HepG2 (cell line): ENCODE data around the gene DNAJC4. TPM values are rescaled to one million over a fixed set of nuclear protein-coding genes. Genes with fewer than 3 reads are reported as not detected.

Source experiments
- DBP ChIP-seq: sonication (generic); formaldehyde crosslinking; IDR thresholded peaks from 2 replicates; pipeline ENCODE4 v1.4.0; 2020; ENCODE audit warnings: missing genetic modification reagents; ENCODE audit errors: not compliant biosample characterization
- ESRRA ChIP-seq: sonication (generic); formaldehyde crosslinking; IDR thresholded peaks from 2 replicates; pipeline ENCODE4 v1.5.1; 2020; ENCODE audit warnings: mild to moderate bottlenecking, low read depth, missing genetic modification reagents
- EZH2 ChIP-seq: conservative IDR thresholded peaks from 2 replicates; pipeline ENCODE4 v1.6.1; 2012; ENCODE audit warnings: mild to moderate bottlenecking, low read depth, low read length, moderate library complexity
- GATAD1 ChIP-seq: IDR thresholded peaks from 2 replicates; pipeline ENCODE4 v1.6.1; 2016; ENCODE audit warnings: missing genetic modification reagents, missing compliant biosample characterization
- GLMP ChIP-seq: sonication (generic); formaldehyde crosslinking; IDR thresholded peaks from 2 replicates; pipeline ENCODE4 v1.9.0; 2021; ENCODE audit warnings: missing genetic modification reagents, mild to moderate bottlenecking, borderline replicate concordance
- HNRNPUL1 ChIP-seq: fragments of 200-400 bp; formaldehyde crosslinking; IDR thresholded peaks from 2 replicates; pipeline ENCODE4 v1.6.1; 2017; ENCODE audit warnings: low read depth, mild to moderate bottlenecking, low read length, moderate library complexity
- NFKBIZ ChIP-seq: IDR thresholded peaks from 2 replicates; pipeline ENCODE4 v1.6.1; 2018; ENCODE audit warnings: missing genetic modification reagents, missing compliant biosample characterization
- NR2F6 ChIP-seq, 2 experiments: IDR thresholded peaks; 2 replicates each; pipeline ENCODE4 v1.6.1; 2016; ENCODE audit warnings: antibody characterized with exemption in 1 of 2, mild to moderate bottlenecking in 1 of 2
- RBFOX2 ChIP-seq: fragments of 200-400 bp; formaldehyde crosslinking; IDR thresholded peaks from 2 replicates; pipeline ENCODE4 v1.6.1; 2017; ENCODE audit warnings: low read depth, mild to moderate bottlenecking, low read length
- SMC3 ChIP-seq: IDR thresholded peaks from 2 replicates; pipeline ENCODE4 v1.6.1; 2011; ENCODE audit warnings: low read length, improper control_type of control experiment
- SRSF1 ChIP-seq: fragments of 200-400 bp; formaldehyde crosslinking; optimal IDR thresholded peaks from 2 replicates; pipeline ENCODE3; 2017; ENCODE audit warnings: mild to moderate bottlenecking, low read depth, low read length, moderate library complexity
- TRAFD1 ChIP-seq: sonication (generic); formaldehyde crosslinking; IDR thresholded peaks from 2 replicates; pipeline ENCODE4 v1.5.1; 2020; ENCODE audit warnings: missing genetic modification reagents, mild to moderate bottlenecking, borderline replicate concordance
- UBTF ChIP-seq: sonication (generic); formaldehyde crosslinking; IDR thresholded peaks from 2 replicates; pipeline ENCODE4 v1.4.0; 2020; ENCODE audit warnings: mild to moderate bottlenecking, missing genetic modification reagents
- ZBTB43 ChIP-seq: sonication (generic); formaldehyde crosslinking; conservative IDR thresholded peaks from 2 replicates; pipeline ENCODE4 v1.4.0; 2020; ENCODE audit warnings: missing genetic modification reagents
- ZBTB46 ChIP-seq: sonication (generic); formaldehyde crosslinking; IDR thresholded peaks from 2 replicates; pipeline ENCODE4 v1.4.0; 2020; ENCODE audit warnings: mild to moderate bottlenecking, missing genetic modification reagents, borderline replicate concordance
- ZNF143 ChIP-seq: sonication (generic); formaldehyde crosslinking; IDR thresholded peaks from 2 replicates; pipeline ENCODE4 v1.4.0; 2020; ENCODE audit warnings: missing genetic modification reagents
- ZNF441 ChIP-seq: sonication (generic); formaldehyde crosslinking; IDR thresholded peaks from 2 replicates; pipeline ENCODE4 v1.7.0; 2021; ENCODE audit warnings: missing genetic modification reagents, borderline replicate concordance
- ZNF720 ChIP-seq: sonication (generic); formaldehyde crosslinking; IDR thresholded peaks from 2 replicates; pipeline ENCODE4 v1.4.0; 2020; ENCODE audit warnings: missing genetic modification reagents
- polyA plus RNA-seq, 8 experiments: library from polyadenylated mRNA; depleted of rRNA in 3 of 8; stranded (reverse) in 7 of 8; unstranded in 1 of 8; fragments of >200 nt; fragmentation: Illumina TruSeq in 4 of 8; extraction: Trizol in 4 of 8; gene quantifications; 2 replicates each; pipeline versions ENCODE4 v1.2.1 to v1.2.3, GENCODE V29; 2011 to 2016; ENCODE audit warnings: low read depth in 4 of 8, missing spikeins in 1 of 8, mixed read lengths in 1 of 8; ENCODE audit not compliant: insufficient read depth in 1 of 8
- total RNA-seq, 5 experiments: library from RNA; depleted of rRNA; stranded (reverse); fragments of >200 nt; fragmentation: Illumina TruSeq; extraction: Trizol; gene quantifications; 2 replicates each; pipeline ENCODE4 v1.2.3, GENCODE V29; 2016; ENCODE audit warnings: low read depth in 1 of 5

The DNAJC4 gene
- total and polyA plus RNA-seq, 2 of the 13 experiments (the other 11 are each of a cell fraction or from before 2014, with no cell fraction given) = 10.3 to 60.8 TPM

GRCh38 chr11:64269540-64270220, 39.3 kb downstream of the DNAJC4 start (continued):
- TF ChIP-seq ZBTB46 = no peak
- TF ChIP-seq ZNF143 = peak; percentile 90
- TF ChIP-seq NR2F6 (IDR thresholded peaks at IDR 0.05) = peak; percentile 52
- TF ChIP-seq NR2F6 (CRISPR knock-in tag; IDR thresholded peaks at IDR 0.05) = peak; percentile 83
- TF ChIP-seq EZH2 = no peak
- TF ChIP-seq ZBTB43 (CRISPR knock-in tag) = peak; percentile 98
- no peak for TF ChIP-seq ZNF441 (CRISPR knock-in tag)
- no peak; the same call in 1 of the 2 replicates for TF ChIP-seq NFKBIZ
- TF ChIP-seq SMC3 = no peak
- TF ChIP-seq DBP = no peak
- no peak; the same call in 1 of the 2 replicates for TF ChIP-seq TRAFD1 (CRISPR knock-in tag)
- peak; percentile 83 for TF ChIP-seq RBFOX2
- peak; percentile 69 for TF ChIP-seq UBTF
- no peak for TF ChIP-seq ZNF720 (CRISPR knock-in tag)
- TF ChIP-seq ESRRA (CRISPR knock-in tag) = peak; percentile 57; the same call in 1 of the 2 replicates
- no peak for TF ChIP-seq HNRNPUL1
- TF ChIP-seq GATAD1 (CRISPR knock-in tag) = peak; percentile 88
- TF ChIP-seq GLMP (CRISPR knock-in tag) = no peak
- peak; percentile 85 for TF ChIP-seq SRSF1
